Stromal cell of bone marrow (primary cell): Measurements from ENCODE around the gene HBG1.

Experiments
- DNase-seq: peaks from one replicate; pipeline ENCODE4 v3.0.0-alpha.2; 2012; ENCODE audit warnings: low read depth

Gene HBG1

GRCh38 chr11:5246772-5247471 lies 2.7 kb downstream of the HBG1 start:
- no peak for DNase-seq

GRCh38 chr11:5245155-5245554 lies 4.5 kb downstream of the HBG1 start:
- no peak for DNase-seq

- DNase-seq: no peak
These were observed 5.9 kb downstream of the HBG1 start for GRCh38 chr11:5243816-5244180.

GRCh38 chr11:5242933-5243815 lies 6.5 kb downstream of the HBG1 start:
- DNase-seq: peak; percentile 1

- no peak for DNase-seq
These were observed 7.4 kb downstream of the HBG1 start for GRCh38 chr11:5242208-5242607.

- no peak for DNase-seq
These were observed 8.2 kb downstream of the HBG1 start for GRCh38 chr11:5241458-5241857.

GRCh38 chr11:5240458-5240857 lies 9.2 kb downstream of the HBG1 start:
- DNase-seq: no peak

- DNase-seq: no peak
These were observed 9.6 kb downstream of the HBG1 start for GRCh38 chr11:5240056-5240455.

- DNase-seq: no peak
These were observed 10.6 kb downstream of the HBG1 start for GRCh38 chr11:5239046-5239445.

GRCh38 chr11:5238486-5238885 lies 11.2 kb downstream of the HBG1 start:
- no peak for DNase-seq

GRCh38 chr11:5237420-5237819 lies 12.2 kb downstream of the HBG1 start:
- no peak for DNase-seq

GRCh38 chr11:5235364-5236095 lies 14.1 kb downstream of the HBG1 start:
- DNase-seq: no peak

GRCh38 chr11:5234381-5234834 lies 15.2 kb downstream of the HBG1 start, which contains the start of gene HBD:
Gene HBD (minus strand): TSS chr11:5234483. CDS start chr11:5234433, 50 bp downstream.
- peak; percentile 8 for DNase-seq

- DNase-seq: no peak
These were observed 16.4 kb downstream of the HBG1 start for GRCh38 chr11:5233307-5233706.

GRCh38 chr11:5232821-5233220 lies 16.8 kb downstream of the HBG1 start:
- no peak for DNase-seq

- no peak for DNase-seq
These were observed 17.5 kb downstream of the HBG1 start for GRCh38 chr11:5232176-5232575.

GRCh38 chr11:5231111-5231510 lies 18.5 kb downstream of the HBG1 start:
- DNase-seq: no peak

- DNase-seq: no peak
These were observed 19.4 kb downstream of the HBG1 start for GRCh38 chr11:5230266-5230665.

GRCh38 chr11:5229796-5230195 lies 19.9 kb downstream of the HBG1 start:
- DNase-seq: no peak

- DNase-seq: no peak
These were observed 20.3 kb downstream of the HBG1 start for GRCh38 chr11:5229356-5229755.

- DNase-seq: no peak
These were observed 21.5 kb downstream of the HBG1 start for GRCh38 chr11:5228124-5228523.

GRCh38 chr11:5227681-5228080 lies 22.0 kb downstream of the HBG1 start:
- DNase-seq: no peak
